SK-N-MC (cell line): ENCODE results near the gene ADAM11.

Source experiments
- DNase-seq: peaks from one replicate; pipeline ENCODE4 v3.0.0-alpha.2; 2011; ENCODE audit warnings: low read depth, low spot score
- H3K27ac ChIP-seq: fragments of 200-600 bp; sonication (generic); 2 replicates; pipeline ENCODE4 v1.5.1; 2016; ENCODE audit warnings: mixed run types
- H3K36me3 ChIP-seq: fragments of 200-600 bp; sonication (generic); 2 replicates; pipeline ENCODE4 v1.6.1; 2017; ENCODE audit warnings: antibody characterized with exemption, low read length, mixed read lengths; ENCODE audit not compliant: insufficient read depth
- H3K4me3 ChIP-seq: fragments of 200-600 bp; sonication (generic); 2 replicates; pipeline ENCODE4 v1.5.1; 2016
- H3K9ac ChIP-seq: fragments of 200-600 bp; sonication (generic); 2 replicates; pipeline ENCODE4 v1.8.0; 2017; ENCODE audit warnings: mixed run types, mixed read lengths; ENCODE audit not compliant: insufficient read length
- H3K9me3 ChIP-seq: fragments of 200-600 bp; sonication (generic); 2 replicates; pipeline ENCODE4 v1.6.1; 2017; ENCODE audit warnings: low read depth, mild to moderate bottlenecking, antibody characterized with exemption, low read length, moderate library complexity, mixed read lengths
- EZH2 ChIP-seq: fragments of 200-600 bp; sonication (generic); IDR thresholded peaks from one replicate; pipeline ENCODE4 v1.6.1; 2017; ENCODE audit warnings: antibody characterized with exemption
- FOXP2 ChIP-seq: optimal IDR thresholded peaks from 2 replicates; pipeline ENCODE3; 2011; ENCODE audit warnings: mild to moderate bottlenecking, moderate library complexity; ENCODE audit not compliant: insufficient read depth; ENCODE audit errors: extremely low read length, control extremely low read depth
- POLR2AphosphoS5 ChIP-seq: IDR thresholded peaks from 2 replicates; pipeline ENCODE4 v1.6.1; 2012; ENCODE audit warnings: mild to moderate bottlenecking, low read depth, low read length, borderline replicate concordance

Gene ADAM11

DNA sequence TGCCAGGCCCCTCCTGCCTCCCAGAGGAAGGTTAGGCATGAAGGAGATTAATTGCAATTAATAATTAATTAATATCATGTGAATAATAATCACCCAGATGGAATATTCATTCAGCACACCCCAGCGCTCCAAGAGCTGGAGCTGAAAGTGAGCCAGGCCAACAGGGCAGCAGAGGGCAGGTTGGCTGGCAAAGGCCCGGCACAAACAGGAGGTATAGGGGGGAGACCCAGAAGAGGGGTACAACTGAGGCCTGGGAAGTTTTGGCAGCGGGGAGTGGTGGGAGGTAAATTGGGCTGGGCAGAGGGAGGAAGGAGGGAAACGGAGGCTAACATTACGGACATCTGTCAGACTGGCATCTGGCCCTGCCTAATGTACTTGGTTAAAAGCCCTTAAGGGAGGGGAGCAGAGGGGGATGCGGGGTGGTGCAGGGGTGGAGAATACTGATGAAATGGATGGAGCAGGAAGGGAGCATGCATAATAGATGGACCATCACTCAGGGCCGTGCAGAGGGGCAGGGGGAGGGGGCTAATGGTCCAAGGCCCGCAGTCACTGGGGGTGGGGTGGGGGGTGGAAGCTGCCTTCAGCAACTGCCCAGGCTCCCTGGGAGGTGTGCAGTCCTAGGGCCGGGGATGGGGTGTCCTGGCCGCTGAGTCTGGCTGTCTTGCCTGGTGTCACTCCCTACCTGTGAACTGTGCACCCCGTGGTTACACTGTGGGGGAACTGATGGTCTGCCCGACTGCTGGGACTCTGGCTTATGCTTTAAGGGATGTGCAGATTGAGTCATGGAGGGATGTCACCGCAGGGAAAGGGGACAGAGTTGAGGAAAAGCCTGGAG lies 1.9 kb downstream of the ADAM11 start:
- no peaks in the 10 kb centered on the region for H3K9me3 ChIP-seq
- H3K4me3 ChIP-seq = no peak overlapping the region
- no peaks in the 10 kb centered on the region for H3K36me3 ChIP-seq
- no peak overlapping the region for H3K9ac ChIP-seq
- no peak for DNase-seq
- TF ChIP-seq POLR2AphosphoS5 (no peak), EZH2 (no peak), FOXP2 (no peak)
- no peak overlapping the region for H3K27ac ChIP-seq

DNA sequence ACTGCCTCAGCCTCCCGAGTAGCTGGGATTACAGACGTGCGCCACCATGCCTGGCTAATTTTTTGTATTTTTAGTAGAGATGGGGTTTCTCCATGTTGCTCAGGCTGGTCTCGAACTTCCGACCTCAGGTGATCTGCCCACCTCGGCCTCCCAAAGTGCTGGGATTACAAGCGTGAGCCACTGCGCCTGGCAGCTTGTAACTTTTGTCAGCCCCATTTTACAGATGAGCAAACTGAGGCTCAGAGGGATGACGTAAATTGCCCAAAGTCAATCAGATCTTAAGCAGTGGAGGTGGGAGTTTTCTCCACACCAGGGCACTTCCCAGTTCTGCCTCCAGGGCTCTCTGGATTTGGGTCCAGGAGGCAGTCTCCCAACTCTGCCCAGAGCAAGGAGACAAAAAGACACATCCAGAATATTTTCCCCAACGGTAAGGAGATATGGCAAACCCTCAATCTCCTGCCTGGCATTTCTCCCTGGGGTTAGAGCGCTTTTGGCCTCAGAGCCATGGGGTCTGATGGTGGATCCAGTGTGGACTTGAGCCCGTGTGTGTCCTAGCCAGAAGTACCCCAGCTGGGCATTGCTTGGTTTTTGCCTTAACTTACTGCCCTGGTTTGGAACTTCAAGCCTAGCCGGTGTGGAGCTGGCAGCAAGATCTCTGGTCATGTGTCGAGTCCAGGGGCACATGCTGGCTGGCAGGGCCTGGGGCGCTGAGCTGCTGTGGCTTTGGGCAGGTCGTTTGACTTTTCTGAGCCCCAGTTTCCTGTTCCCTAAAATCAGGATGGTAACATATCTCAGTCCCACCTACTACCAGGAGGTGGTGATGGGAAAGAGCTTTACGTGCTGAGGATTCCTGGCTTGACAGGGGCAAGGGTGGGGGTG lies 3.4 kb downstream of the ADAM11 start:
- no peak overlapping the region for H3K9ac ChIP-seq
- no peak for DNase-seq
- no peak for TF ChIP-seq EZH2
- TF ChIP-seq FOXP2 = no peak
- TF ChIP-seq POLR2AphosphoS5 = no peak

DNA sequence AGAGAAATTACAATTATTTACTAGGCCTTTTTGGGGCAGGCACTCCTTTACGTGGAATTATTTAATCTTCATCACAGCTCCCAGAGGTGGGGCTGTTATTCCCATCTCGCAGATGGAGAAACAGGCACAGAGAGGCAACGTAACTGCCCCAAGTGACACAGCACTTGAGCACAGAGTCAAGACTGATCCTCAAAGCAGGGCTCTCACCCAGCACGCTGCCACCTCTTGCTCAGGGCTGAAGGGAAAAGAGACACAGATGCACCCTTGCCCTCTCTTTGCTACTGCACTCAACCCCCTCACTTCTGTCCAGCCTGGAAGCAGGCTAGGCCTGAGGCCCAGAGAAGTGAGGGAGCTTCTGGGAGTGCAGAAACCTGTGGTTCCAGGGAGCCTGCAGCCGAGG lies 4.4 kb downstream of the ADAM11 start:
- no peak overlapping the region for H3K4me3 ChIP-seq
- no peak for DNase-seq
- H3K9me3 ChIP-seq = no peaks in the 10 kb centered on the region
- TF ChIP-seq EZH2 = no peak
- no peak for TF ChIP-seq POLR2AphosphoS5
- no peak for TF ChIP-seq FOXP2
- no peak overlapping the region for H3K27ac ChIP-seq
- no peaks in the 10 kb centered on the region for H3K36me3 ChIP-seq
- no peak overlapping the region for H3K9ac ChIP-seq

More for the DNA sequence above, 3.4 kb downstream of the ADAM11 start:
- H3K4me3 ChIP-seq = no peak overlapping the region
- no peaks in the 10 kb centered on the region for H3K36me3 ChIP-seq
- H3K27ac ChIP-seq = no peak overlapping the region
- H3K9me3 ChIP-seq = no peaks in the 10 kb centered on the region

DNA sequence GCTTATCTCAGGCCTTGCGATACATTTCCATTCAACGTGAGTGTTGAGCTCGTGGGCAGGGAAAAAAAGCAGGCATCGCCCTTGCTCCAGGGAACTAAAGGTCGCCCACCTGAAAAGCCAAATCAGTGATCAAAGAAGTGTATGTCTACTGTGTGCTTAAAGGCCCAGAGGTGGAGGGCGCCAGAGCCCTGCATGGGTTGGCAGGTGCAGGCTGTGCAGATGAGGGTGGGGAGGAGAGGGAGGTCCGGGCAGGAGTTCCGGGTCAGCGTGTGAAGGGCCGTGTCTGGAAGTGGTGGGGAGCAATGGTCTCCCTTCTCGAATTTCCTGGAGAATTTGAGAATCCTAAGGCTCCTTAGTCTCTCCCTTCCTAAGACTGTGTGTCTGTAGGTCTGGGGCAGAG lies 7.2 kb downstream of the ADAM11 start:
- Histone ChIP-seq H3K9me3 (no peaks in the 10 kb centered on the region), H3K9ac (no peak overlapping the region), H3K27ac (no peak overlapping the region), H3K4me3 (no peak overlapping the region), H3K36me3 (no peaks in the 10 kb centered on the region)
- no peak for TF ChIP-seq FOXP2
- no peak for TF ChIP-seq EZH2
- TF ChIP-seq POLR2AphosphoS5 = no peak
- DNase-seq = no peak

DNA sequence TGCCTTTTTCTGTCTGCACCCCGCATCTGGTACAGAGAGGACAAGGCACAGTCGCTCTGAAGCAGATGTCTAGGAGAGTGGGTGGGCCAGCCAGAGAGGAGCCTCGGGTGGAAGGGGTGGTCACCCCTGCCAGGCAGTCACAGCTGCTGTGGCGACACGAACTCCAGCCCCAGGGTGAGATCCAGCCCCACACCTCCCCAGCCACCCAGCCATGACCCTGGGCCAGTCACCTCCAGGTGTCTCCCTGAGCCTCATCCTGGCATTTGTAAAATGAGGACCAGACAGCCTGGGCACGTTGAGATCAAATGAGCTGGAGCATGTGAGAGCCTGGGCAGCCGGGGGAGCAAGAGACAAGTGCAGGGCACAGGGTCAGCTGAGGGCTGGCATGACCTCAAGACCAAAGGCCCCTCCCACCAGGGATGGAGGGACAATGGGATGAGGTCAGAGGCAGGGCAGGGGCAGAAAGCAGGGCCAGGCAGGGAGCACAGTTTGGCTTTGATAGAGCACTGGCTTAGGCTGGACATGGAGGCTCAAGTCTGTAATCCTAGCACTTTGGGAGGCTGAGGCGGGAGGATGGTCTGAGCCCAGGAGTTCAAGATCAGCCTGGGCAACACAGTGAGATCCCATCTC lies 7.7 kb downstream of the ADAM11 start:
- no peak overlapping the region for H3K27ac ChIP-seq
- DNase-seq = no peak
- H3K9me3 ChIP-seq = no peaks in the 10 kb centered on the region
- H3K4me3 ChIP-seq = no peak overlapping the region
- no peak overlapping the region for H3K9ac ChIP-seq
- no peaks in the 10 kb centered on the region for H3K36me3 ChIP-seq
- no peak for TF ChIP-seq POLR2AphosphoS5
- no peak for TF ChIP-seq FOXP2
- TF ChIP-seq EZH2 = no peak

DNA sequence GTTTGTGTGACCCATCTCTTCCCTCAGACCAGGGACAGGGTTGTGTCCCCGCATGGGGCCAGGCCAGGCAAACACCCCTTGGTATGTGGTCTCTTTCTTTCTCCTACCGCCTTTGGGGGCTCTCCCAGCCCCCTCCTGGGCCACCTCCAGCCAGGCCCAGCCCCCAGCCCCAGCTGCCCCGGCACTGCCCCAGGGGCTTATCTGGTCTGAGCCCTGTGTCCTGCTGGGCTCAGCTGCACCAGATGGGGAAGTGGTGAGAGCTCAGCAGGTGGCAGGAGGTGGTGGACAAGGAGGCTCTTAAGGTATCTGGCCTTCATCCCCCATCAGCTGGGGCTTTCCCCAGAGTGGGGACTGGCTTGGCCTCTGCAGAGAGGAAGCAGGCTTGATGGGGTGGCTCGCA lies 8.7 kb downstream of the ADAM11 start:
- H3K9me3 ChIP-seq = no peaks in the 10 kb centered on the region
- no peak overlapping the region for H3K9ac ChIP-seq
- H3K27ac ChIP-seq = no peak overlapping the region
- TF ChIP-seq FOXP2 (no peak), EZH2 (no peak), POLR2AphosphoS5 (no peak)
- no peaks in the 10 kb centered on the region for H3K36me3 ChIP-seq
- DNase-seq = no peak
- H3K4me3 ChIP-seq = no peak overlapping the region

DNA sequence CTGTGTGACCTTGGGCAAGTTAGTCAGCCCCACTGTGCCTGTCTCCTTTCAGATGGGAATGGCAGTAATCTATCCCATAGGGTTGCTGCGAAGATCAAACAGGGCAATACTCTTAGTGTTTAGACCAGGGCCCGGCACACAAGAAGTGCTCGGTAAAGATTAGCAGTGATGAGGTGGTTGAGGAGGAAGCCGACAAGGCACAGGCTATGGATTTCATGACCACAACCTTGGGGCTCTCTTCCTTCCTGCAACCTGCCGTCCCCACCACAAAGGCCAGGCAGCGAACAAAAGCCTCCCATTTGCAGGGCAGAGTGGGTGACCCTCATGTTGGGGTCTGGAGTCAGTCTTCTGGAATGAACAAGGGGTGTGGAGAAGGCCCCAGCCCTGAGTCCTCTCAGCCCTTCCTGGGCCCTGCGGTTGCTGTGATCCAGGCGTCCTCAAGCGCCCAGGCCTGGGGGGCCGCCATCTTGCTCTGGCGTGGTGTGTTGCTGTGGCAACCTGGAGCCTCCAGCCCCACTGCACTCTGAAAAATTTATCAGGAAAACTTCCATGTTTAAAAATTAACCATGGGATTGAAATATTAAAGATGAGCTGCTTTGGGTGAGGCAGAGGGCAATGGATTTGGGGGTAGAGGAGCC lies 9.8 kb downstream of the ADAM11 start:
- Histone ChIP-seq H3K4me3 (no peak overlapping the region), H3K27ac (no peak overlapping the region), H3K9me3 (no peaks in the 10 kb centered on the region), H3K9ac (no peak overlapping the region), H3K36me3 (no peaks in the 10 kb centered on the region)
- no peak for TF ChIP-seq FOXP2
- TF ChIP-seq POLR2AphosphoS5 = no peak
- TF ChIP-seq EZH2 = no peak
- no peak for DNase-seq

DNA sequence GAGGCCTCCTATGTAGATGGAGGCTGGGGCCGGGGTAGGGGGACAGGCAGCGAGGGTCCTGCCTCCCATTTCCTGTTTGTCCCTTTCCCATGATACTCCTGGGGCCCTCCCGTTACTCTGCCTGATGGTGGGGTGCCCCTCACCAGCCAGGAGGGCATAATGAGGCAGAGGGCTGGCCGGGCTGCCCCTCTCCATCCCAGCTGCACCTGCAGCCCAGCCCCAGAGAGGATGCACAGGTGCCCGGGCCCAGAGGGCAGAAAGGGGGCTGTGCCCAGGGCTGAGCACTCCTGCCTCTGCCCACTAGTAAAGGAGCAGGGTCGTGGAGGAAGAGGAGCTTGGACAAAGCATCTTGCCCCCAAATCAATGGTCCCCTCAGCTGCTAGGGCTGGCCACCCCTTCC lies 10.4 kb downstream of the ADAM11 start:
- Histone ChIP-seq H3K9ac (no peak overlapping the region), H3K27ac (no peak overlapping the region), H3K36me3 (no peaks in the 10 kb centered on the region), H3K4me3 (no peak overlapping the region), H3K9me3 (no peaks in the 10 kb centered on the region)
- TF ChIP-seq FOXP2 (no peak), EZH2 (no peak), POLR2AphosphoS5 (no peak)
- DNase-seq = no peak
